Head of caudate nucleus (tissue), 42 donors: ENCODE results near the gene RFFL.

Experiments used
- DNase-seq, 42 donors: peaks; one replicate each; pipeline versions ENCODE4 v3.0.0 to v3.0.0-alpha.2; 2020 to 2021; ENCODE audit warnings: mixed read lengths in 7 of 42
- intact Hi-C: fragments of 100-400 bp; cut with DNase I; formaldehyde crosslinking; loops from one replicate; pipeline ENCODE4 v1.15.0; 2022

RFFL gene

GRCh38 chr17:35084987-35085386, 21.5 kb upstream of the RFFL start:
- intact Hi-C loops, result loop anchor here (5.0 kb wide), 2 partner anchors 88 to 103 kb away; partner anchors contain the start of gene LIG3
- DNase-seq, result no peak

- intact Hi-C loops, result no loop called here
- DNase-seq, result no peak
These were observed 19.6 kb upstream of the RFFL start for GRCh38 chr17:35083071-35083470.

- intact Hi-C loops, result no loop called here
These were observed 18.7 kb upstream of the RFFL start for GRCh38 chr17:35082073-35082657.

GRCh38 chr17:35081638-35082037, 18.1 kb upstream of the RFFL start:
- no peak for DNase-seq
- intact Hi-C loops, result no loop called here

More at GRCh38 chr17:35082073-35082657, 18.7 kb upstream of the RFFL start:
- peak in 3 of 42 donors; percentile 22 to 53 (median 39) for DNase-seq

GRCh38 chr17:35080536-35080935, 17.0 kb upstream of the RFFL start:
- intact Hi-C loops, result no loop called here
- DNase-seq, result no peak

GRCh38 chr17:35079547-35080423, 16.3 kb upstream of the RFFL start:
- DNase-seq, result no peak
- intact Hi-C loops, result no loop called here

- DNase-seq, result no peak
- intact Hi-C loops, result no loop called here
These were observed 13.4 kb upstream of the RFFL start for GRCh38 chr17:35076874-35077273.

GRCh38 chr17:35074711-35075707, 11.5 kb upstream of the RFFL start:
- peak in 10 of 42 donors; percentile 5 to 76 (median 36) for DNase-seq

GRCh38 chr17:35073991-35074627, 10.6 kb upstream of the RFFL start:
- intact Hi-C loops, result no loop called here
- DNase-seq, result no peak

More at GRCh38 chr17:35074711-35075707, 11.5 kb upstream of the RFFL start:
- intact Hi-C loops, result no loop called here

GRCh38 chr17:35073183-35073790, 9.8 kb upstream of the RFFL start:
- intact Hi-C loops, result no loop called here
- DNase-seq, result no peak

GRCh38 chr17:35069311-35069710, 5.8 kb upstream of the RFFL start:
- DNase-seq, result no peak
- intact Hi-C loops, result no loop called here

GRCh38 chr17:35068249-35068648, 4.7 kb upstream of the RFFL start:
- intact Hi-C loops, result no loop called here
- no peak for DNase-seq

GRCh38 chr17:35065880-35066279, 2.4 kb upstream of the RFFL start:
- intact Hi-C loops, result no loop called here
- no peak for DNase-seq

GRCh38 chr17:35064516-35065215, 1.2 kb upstream of the RFFL start:
- intact Hi-C loops, result no loop called here
- no peak for DNase-seq

- intact Hi-C loops, result no loop called here
These were observed 1.2 kb downstream of the RFFL start for GRCh38 chr17:35062308-35062707.

GRCh38 chr17:35057332-35057915, 6.1 kb downstream of the RFFL start:
- no peak for DNase-seq
- intact Hi-C loops, result no loop called here

More at GRCh38 chr17:35062308-35062707, 1.2 kb downstream of the RFFL start:
- DNase-seq, result no peak

GRCh38 chr17:35056013-35056412, 7.5 kb downstream of the RFFL start:
- peak in 1 of 42 donors; percentile 22 for DNase-seq
- intact Hi-C loops, result no loop called here
